ENCODE results near the gene TBC1D22B. TPM values are rescaled to one million over a fixed set of nuclear protein-coding genes. Genes with fewer than 3 reads are reported as not detected.

Gene TBC1D22B
- total and polyA plus RNA-seq, 2 donors from 2014 or later, result 9.7 to 12.8 TPM

DNA sequence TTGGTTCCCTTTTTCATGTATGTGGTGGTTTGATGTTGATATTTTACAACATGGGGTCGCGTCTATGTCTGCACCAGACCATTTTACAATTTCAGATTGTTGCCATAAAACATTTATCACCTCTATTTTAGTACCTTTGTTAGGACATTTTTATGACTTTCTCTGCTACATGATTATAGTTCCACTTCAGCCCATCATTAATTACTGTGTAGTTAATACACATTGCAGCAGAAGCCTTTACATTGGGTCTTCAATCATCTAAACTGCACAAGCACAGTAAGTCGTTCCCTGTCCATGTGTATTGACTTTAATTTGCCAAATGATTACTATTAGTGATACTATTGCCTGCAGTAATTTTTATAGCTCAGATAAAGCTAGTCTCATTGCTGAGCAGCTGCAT, 16.1 kb downstream of the TBC1D22B start:
- Histone ChIP-seq H3K36me3 (ENCODE audit: control insufficient read depth in 2 of 3, insufficient read depth in 3 of 3, low read length in 3 of 3) (no peaks in the 10 kb centered on the region), H3K9me3 (ENCODE audit: control insufficient read depth in 2 of 3, insufficient read depth in 1 of 3, low read length in 3 of 3) (no peaks in the 10 kb centered on the region), H3K4me3 (ENCODE audit: low read length in 3 of 3) (no peak overlapping the region), H3K4me1 (ENCODE audit: control insufficient read depth in 2 of 3, insufficient read depth in 2 of 3, low read depth in 1 of 3, low read length in 3 of 3) (peaks cover 3 to 7% (median 4%) of the 10 kb centered on the region in 3 donors), H3K27ac (ENCODE audit: low read depth in 2 of 2, low read length in 2 of 2) (no peak overlapping the region), H3K27me3 (ENCODE audit: control insufficient read depth, insufficient read depth, low read length) (no peaks in the 10 kb centered on the region), H3K9ac (ENCODE audit: low read length in 3 of 3) (no peak overlapping the region)
- no peak for FAIRE-seq
- intact Hi-C loops (cut with DNase I), result no loop called here
- DNase-seq, result peak in 2 of 5 donors; percentile 64 to 87
- TF ChIP-seq, protein P1, sequence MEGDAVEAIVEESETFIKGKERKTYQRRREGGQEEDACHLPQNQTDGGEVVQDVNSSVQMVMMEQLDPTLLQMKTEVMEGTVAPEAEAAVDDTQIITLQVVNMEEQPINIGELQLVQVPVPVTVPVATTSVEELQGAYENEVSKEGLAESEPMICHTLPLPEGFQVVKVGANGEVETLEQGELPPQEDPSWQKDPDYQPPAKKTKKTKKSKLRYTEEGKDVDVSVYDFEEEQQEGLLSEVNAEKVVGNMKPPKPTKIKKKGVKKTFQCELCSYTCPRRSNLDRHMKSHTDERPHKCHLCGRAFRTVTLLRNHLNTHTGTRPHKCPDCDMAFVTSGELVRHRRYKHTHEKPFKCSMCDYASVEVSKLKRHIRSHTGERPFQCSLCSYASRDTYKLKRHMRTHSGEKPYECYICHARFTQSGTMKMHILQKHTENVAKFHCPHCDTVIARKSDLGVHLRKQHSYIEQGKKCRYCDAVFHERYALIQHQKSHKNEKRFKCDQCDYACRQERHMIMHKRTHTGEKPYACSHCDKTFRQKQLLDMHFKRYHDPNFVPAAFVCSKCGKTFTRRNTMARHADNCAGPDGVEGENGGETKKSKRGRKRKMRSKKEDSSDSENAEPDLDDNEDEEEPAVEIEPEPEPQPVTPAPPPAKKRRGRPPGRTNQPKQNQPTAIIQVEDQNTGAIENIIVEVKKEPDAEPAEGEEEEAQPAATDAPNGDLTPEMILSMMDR (IDR thresholded peaks at IDR 0.05; ENCODE audit: borderline replicate concordance, extremely low read depth, insufficient read depth), result no peak

GRCh38 chr6:37275350-37275749, 17.8 kb downstream of the TBC1D22B start:
- TF ChIP-seq, protein P1 (IDR thresholded peaks at IDR 0.05; ENCODE audit: borderline replicate concordance, extremely low read depth, insufficient read depth), result no peak
- H3K27ac ChIP-seq (ENCODE audit: low read depth in 2 of 2, low read length in 2 of 2), result no peak overlapping the region
- no peak overlapping the region for H3K9ac ChIP-seq (ENCODE audit: low read length in 3 of 3)
- H3K36me3 ChIP-seq (ENCODE audit: control insufficient read depth in 2 of 3, insufficient read depth in 3 of 3, low read length in 3 of 3), result peaks cover 0 to 3% (median 0%) of the 10 kb centered on the region in 3 donors
- intact Hi-C loops (cut with DNase I), result no loop called here
- no peaks in the 10 kb centered on the region for H3K9me3 ChIP-seq (ENCODE audit: control insufficient read depth in 2 of 3, insufficient read depth in 1 of 3, low read length in 3 of 3)
- FAIRE-seq (no peak), DNase-seq (no peak)
- peaks cover 4 to 7% (median 5%) of the 10 kb centered on the region in 3 donors for H3K4me1 ChIP-seq (ENCODE audit: control insufficient read depth in 2 of 3, insufficient read depth in 2 of 3, low read depth in 1 of 3, low read length in 3 of 3)
- no peak overlapping the region for H3K4me3 ChIP-seq (ENCODE audit: low read length in 3 of 3)
- H3K27me3 ChIP-seq (ENCODE audit: control insufficient read depth, insufficient read depth, low read length), result no peaks in the 10 kb centered on the region

- H3K9ac ChIP-seq (ENCODE audit: low read length in 3 of 3), result no peak overlapping the region
- TF ChIP-seq, protein P1 (IDR thresholded peaks at IDR 0.05; ENCODE audit: borderline replicate concordance, extremely low read depth, insufficient read depth), result no peak
- no peaks in the 10 kb centered on the region for H3K9me3 ChIP-seq (ENCODE audit: control insufficient read depth in 2 of 3, insufficient read depth in 1 of 3, low read length in 3 of 3)
- peaks cover 0 to 6% (median 0%) of the 10 kb centered on the region in 3 donors for H3K36me3 ChIP-seq (ENCODE audit: control insufficient read depth in 2 of 3, insufficient read depth in 3 of 3, low read length in 3 of 3)
- no peak overlapping the region for H3K27ac ChIP-seq (ENCODE audit: low read depth in 2 of 2, low read length in 2 of 2)
- intact Hi-C loops (cut with DNase I), result no loop called here
- no peak for FAIRE-seq
- no peak for DNase-seq
- no peaks in the 10 kb centered on the region for H3K27me3 ChIP-seq (ENCODE audit: control insufficient read depth, insufficient read depth, low read length)
- peaks cover 4 to 7% (median 6%) of the 10 kb centered on the region in 3 donors for H3K4me1 ChIP-seq (ENCODE audit: control insufficient read depth in 2 of 3, insufficient read depth in 2 of 3, low read depth in 1 of 3, low read length in 3 of 3)
- no peak overlapping the region for H3K4me3 ChIP-seq (ENCODE audit: low read length in 3 of 3)
Measured at GRCh38 chr6:37277001-37277409, 19.4 kb downstream of the TBC1D22B start.
